Kidney epithelial cell (primary cell): ENCODE measurements around the gene OXCT1. TPM values are rescaled to one million over a fixed set of nuclear protein-coding genes. Genes with fewer than 3 reads are reported as not detected.
A peak's percentile ranks its signal among the peaks of the same experiment; 100 is the strongest.

Experiments used
- DNase-seq: peaks from one replicate; pipeline ENCODE4 v3.0.0-alpha.2; 2010; ENCODE audit warnings: low read depth
- H3K27me3 ChIP-seq: 2 replicates; pipeline ENCODE4 v1.6.0; 2011; ENCODE audit warnings: low read length; ENCODE audit not compliant: control insufficient read depth, insufficient read depth
- H3K36me3 ChIP-seq: 2 replicates; pipeline ENCODE4 v1.5.1; 2011; ENCODE audit warnings: low read length; ENCODE audit not compliant: control insufficient read depth, insufficient read depth
- H3K4me3 ChIP-seq: 2 replicates; pipeline ENCODE4 v1.5.1; 2011; ENCODE audit warnings: low read depth, mild to moderate bottlenecking, control low read depth, low read length
- CTCF ChIP-seq: IDR thresholded peaks from 2 replicates; pipeline ENCODE4 v1.5.1; 2011; ENCODE audit warnings: mild to moderate bottlenecking, moderate library complexity, low read length, control low read depth, inconsistent platforms; ENCODE audit not compliant: insufficient read depth, poor library complexity, severe bottlenecking
- total RNA-seq: library from RNA; depleted of rRNA; stranded (reverse); fragments of >200 nt; gene quantifications from 2 replicates; pipeline ENCODE4 v1.2.3, GENCODE V29; 2015

OXCT1 gene
- total RNA-seq, 1 donor from 2014 or later, result 21.0 TPM

- no peaks in the 10 kb centered on the region for H3K36me3 ChIP-seq
- no peaks in the 10 kb centered on the region for H3K27me3 ChIP-seq
- DNase-seq, result no peak
- no peak for TF ChIP-seq CTCF
- H3K4me3 ChIP-seq, result peak overlapping the region; percentile 60
These were observed 33.2 kb upstream of the OXCT1 start for GRCh38 chr5:41903382-41903891.

GRCh38 chr5:41896230-41896629 is 26.0 kb upstream of the OXCT1 start:
- no peak for DNase-seq
- Histone ChIP-seq H3K27me3 (no peaks in the 10 kb centered on the region), H3K36me3 (no peaks in the 10 kb centered on the region), H3K4me3 (no peak overlapping the region)
- no peak for TF ChIP-seq CTCF

GRCh38 chr5:41893074-41893851 is 23.0 kb upstream of the OXCT1 start:
- Histone ChIP-seq H3K27me3 (no peaks in the 10 kb centered on the region), H3K36me3 (no peaks in the 10 kb centered on the region), H3K4me3 (no peak overlapping the region)
- no peak for DNase-seq
- no peak for TF ChIP-seq CTCF

- TF ChIP-seq CTCF, result no peak
- no peaks in the 10 kb centered on the region for H3K36me3 ChIP-seq
- H3K27me3 ChIP-seq, result no peaks in the 10 kb centered on the region
- H3K4me3 ChIP-seq, result no peak overlapping the region
- DNase-seq, result no peak
These were observed 21.8 kb upstream of the OXCT1 start for GRCh38 chr5:41892031-41892430.

- DNase-seq, result no peak
- no peaks in the 10 kb centered on the region for H3K36me3 ChIP-seq
- H3K4me3 ChIP-seq, result no peak overlapping the region
- H3K27me3 ChIP-seq, result no peaks in the 10 kb centered on the region
- TF ChIP-seq CTCF, result no peak
These were observed 21.0 kb upstream of the OXCT1 start for GRCh38 chr5:41891066-41891707.

- Histone ChIP-seq H3K27me3 (no peaks in the 10 kb centered on the region), H3K36me3 (no peaks in the 10 kb centered on the region), H3K4me3 (no peak overlapping the region)
- no peak for DNase-seq
- TF ChIP-seq CTCF, result no peak
These were observed 15.1 kb upstream of the OXCT1 start for GRCh38 chr5:41885286-41885685.
